Measurements from ENCODE around the gene HMX2.

HMX2 gene

DNA sequence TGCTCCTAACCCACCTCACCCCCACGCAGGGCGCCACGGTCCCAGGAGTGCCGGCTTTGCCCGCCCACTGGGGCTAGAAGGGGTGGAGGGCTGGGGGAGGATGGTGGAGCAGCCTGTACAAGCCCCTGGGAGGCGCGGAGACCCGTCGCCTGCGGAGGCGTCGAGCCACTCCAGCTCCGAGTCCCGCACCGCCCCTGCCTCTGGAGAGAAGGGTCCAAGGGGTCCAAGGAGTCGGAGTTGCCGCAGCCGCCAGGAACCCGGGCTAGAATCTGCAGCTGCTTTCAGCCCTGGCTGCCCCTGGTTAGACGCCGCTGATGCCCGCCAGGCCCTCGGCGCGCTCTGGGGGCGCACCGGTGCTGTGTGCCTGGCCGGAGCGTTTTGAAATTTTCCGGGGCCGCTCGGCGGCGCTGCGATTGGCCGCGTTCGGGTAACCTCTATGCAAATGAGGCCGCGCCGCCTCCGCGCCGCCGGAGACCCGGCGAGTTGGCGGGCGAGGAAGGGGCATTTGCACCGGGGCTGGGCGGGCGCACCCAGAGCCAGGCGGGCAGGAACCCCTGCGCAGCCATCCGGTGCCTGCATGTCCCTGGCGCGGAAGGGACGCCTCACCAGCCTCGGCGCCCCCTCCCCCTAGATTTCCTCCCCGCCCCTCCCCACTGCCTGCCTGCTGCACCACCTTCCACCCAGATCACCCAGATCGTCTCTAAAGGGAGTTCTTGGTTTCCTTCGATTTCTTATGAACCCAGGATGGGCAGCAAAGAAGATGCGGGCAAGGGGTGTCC, at the start of gene HMX2:
TSS of gene HMX2 (plus strand) at position 502 of the 779 bp plus-strand sequence. CDS start at position 745, 243 bp downstream.
- DNase-seq: no peak

DNA sequence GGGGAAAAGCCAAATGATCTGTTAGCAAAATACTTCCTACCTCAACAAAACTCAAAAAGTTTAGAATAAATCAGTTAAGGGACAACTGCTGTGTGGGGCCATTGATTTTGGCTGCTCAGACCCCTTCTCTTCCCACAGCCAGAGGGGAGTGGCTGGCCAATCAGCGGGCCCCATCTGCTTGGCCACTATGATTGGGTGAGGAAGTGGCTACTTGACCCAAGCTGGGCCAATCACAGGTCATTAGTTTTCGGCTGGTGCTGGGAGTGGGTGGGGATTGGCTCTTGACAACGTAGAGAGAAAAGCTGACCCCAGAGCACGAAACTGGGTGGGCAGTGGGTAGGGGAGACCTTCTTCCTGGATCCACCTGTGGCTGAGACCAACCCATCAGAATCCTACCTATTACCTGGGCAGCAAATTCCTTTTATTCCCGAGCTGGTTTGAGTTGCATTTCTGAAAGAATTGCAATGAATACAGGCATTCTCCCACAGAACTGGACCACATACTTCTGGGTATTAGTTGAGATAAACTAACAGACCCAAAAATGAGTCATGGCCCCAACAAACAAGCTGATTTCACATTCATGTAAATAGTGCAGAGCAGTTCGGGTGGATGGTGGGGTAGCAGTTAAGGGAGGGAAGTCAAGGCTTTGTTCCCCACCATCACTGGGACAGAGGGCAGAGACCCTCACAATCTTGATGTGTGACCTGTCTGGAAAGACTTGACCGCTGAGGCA, 47.7 kb upstream of the HMX2 start:
- DNase-seq: no peak

DNA sequence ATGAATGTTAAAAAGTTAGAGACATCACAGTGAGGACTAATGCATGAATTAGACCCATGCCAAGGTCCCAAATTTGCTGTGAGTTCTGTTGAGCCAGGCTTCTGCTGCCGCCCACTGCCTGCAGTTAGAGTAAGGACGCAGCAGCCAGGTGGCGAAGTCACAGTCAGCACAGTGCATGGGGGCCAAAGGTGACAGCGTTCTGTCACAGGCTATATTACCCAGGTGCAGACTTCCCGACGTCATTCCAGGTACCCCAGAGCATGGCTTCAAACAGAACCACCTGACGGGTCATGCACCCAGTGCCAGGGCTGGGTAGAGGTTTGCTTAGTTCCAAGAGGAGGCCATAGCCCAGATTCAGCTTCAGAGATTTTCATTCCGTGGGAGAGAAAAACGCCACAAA, 46.1 kb upstream of the HMX2 start:
- DNase-seq: no peak

GRCh38 chr10:123102673-123103072, 45.3 kb upstream of the HMX2 start:
- no peak for DNase-seq

DNA sequence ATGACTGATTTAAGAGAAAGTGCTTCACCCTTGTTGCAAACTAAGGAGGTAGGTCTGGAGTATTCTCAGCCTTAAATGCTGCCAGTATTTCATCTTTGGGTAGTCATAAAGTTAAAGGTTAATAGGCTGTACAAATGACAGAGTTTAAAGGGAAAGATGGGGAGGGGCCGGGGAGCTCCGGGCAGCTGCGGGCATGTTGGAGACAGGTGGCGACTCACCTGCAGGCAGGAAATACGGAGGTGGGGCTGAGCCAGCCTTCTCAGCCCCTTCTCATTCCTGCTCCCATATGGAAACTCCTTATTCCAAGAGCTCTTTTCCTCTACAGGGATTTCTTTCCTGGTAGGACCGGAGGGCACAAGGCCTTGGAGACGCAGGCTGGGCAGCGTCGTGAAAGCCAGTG, 44.0 kb upstream of the HMX2 start:
- DNase-seq: no peak

DNA sequence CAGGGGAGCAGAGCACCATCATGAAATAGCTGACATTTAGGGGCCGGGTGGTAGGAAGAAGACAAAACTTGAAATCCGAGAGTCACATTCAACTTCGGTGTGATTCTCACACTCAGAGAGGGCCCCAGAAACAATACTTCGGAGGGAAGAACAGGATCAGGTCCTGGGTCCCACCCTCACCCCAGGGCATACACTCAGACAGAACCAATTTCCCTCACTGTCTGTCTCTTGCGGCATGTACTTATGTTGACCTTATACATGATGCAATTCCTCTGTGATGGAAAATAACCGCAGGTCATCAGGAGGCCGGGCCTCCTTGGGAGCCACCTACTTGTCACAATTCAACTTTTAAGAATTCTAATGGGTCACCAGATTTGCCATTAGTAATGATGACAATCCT, 38.5 kb upstream of the HMX2 start:
- DNase-seq: no peak

DNA sequence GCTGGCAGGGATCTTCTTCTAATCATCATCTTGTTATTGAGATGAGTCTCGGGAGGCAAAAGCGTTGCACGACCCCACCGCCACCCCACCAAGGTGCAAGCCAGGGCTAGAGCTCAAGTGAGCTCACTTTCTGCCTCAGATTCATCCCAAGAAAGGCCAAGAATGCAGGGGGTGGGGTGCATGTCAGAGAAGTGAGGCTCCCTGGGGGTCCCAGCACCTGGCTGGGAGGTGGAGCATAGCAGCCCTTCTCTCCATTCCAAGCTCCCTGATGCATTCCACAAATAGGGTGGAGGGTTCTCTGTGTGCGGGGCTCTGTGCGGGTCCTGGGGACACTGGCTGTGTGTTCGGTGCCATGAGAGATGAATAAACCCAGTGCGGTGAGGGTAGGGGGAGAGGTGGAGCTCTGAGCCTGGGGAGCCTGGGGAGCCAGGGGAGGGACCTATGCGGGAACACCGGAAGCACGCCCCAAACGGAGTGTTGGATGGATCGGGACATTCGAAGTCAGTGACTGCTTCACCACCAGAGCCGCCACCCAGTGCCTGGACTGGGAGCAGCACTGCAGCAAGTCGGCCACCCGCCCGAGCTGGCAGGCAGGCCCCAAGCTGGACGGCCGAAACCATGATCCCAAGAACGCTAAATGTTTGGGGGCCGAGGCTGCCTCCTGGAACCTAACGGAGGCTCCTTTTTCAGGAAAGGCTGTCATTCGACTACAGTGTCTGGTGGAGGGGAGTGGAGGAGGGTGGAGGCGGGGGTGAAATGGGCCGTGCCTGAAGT, 30.1 kb upstream of the HMX2 start:
- DNase-seq: no peak

DNA sequence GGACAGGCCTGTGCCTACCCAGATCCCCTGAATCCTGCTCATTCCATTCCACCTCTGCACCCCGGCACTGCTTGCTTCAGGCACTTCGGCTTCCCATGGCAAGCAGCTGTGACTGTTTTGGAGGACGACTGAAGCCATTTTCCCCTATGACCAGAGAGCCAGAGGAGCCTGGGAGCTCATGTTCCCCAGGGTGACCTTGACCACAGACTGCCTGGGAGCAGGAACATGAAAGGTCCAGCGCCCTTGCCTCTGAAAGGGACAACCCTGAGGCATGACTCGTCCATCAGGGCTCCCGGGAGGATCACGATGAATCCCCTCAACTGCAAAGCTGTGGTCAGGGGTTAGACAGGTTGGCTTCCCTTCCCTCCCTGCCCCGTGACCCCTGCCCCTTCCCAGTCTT, 28.9 kb upstream of the HMX2 start:
- DNase-seq: no peak

GRCh38 chr10:123126246-123126645, 21.7 kb upstream of the HMX2 start:
- DNase-seq: no peak

DNA sequence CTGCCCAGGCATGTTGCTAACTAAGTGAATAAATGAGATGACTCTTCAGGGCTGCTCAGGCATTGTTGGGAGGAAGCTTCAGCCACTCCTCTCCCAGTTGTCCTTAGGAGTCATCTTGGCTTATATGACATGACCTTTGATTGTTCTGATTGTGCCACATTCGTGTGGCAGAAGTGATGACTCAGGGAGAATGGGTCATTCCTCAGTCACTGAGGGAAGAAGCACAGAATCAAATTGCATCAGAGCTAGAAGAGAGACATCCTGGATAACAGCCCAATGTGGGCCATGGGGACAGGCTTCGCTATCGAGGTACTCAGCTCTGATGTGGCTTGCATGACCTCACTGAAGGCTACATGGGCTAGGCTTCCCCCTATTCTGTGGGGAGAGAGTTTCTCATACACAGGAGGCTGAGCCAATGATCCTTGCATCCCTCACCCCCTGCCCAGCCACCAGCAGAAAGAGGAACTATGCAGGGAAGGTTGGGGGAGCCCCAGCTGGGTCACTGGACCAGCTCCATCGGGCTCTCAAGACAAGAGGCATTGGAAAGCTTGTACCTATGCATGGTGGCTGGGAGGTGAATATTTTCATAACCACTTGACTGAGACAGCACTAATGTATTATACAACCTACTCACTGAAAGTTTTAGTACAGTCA, 18.2 kb upstream of the HMX2 start:
- DNase-seq: no peak

DNA sequence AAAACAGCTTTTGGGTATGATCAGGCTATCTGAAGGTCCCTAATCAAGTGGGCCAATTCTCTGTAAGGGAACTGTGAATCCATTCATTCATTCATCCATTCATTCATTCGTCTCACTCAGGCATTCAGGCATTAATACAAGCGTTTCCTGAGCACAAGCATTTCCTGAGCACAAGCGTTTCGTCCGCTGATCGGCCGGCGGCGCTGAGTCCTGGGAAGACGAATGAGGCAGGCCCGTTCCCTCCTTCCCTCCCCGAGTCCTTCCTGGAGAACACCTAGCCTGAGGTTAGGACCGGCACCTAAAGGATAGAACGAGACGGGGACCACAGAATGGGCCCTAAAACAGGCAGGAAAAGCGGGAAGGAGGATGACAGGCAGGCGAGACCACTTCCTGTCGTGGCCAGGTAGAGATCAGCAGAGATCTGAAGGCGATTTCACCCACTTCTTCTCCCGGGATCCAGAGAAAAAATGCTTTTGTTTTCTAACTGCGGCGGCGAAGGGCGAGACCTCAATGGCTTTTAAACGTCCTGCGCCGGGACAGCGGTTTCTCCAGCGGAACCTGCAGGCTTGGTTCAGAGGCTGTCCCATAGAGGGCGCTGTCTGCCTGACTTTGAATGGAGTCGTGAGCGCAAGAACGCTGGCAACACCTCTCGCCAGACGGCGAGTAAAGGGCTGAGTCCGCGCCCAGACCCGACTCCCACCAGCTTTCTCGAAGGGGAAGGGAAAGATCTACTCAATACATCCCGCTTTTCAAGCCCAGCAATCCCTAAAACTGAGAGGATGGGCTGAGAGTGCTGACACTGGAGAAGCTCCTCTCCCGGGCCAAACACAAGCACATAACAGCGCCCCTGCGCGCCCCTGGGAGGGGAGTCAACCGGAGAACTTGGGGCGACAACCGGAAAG, 15.1 kb upstream of the HMX2 start:
- DNase-seq: peak; percentile 83

DNA sequence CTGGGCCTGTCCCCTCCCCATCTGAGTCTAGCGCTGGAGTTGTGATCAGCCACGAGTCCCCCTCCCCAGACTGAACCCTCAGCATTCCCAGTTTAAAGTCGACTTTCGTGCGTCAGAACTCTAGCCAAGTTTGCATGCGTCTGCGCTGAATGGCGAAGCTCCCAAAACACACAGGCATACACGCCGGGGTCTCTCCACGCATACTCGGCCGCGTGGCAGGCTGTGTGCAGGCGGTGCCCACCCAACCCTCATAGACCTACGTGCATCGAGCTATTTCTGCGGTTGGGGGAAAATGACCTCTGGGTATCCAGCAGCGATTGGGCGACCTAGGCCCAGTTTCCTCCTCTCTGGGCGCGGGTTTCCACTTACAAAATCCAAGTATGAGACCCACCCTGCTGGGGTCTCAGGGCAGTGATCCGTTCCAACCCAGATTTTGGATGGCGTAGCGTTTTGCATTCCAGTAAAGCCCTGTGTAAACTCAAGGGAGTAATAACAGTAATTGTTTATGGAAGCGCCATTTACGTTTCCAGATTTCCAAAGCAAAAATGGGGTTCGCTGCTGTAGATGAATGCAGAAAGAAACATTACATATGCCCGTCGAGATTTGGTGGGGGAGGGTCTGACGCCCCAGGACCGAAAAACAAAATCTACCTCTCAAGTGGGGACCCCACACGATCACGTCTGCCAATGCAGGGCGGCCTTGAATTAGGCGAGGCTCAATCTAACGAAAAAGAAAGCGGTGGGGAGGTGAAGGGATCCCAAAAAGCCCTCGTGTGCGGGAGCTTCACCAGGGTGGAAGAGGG, 14.2 kb upstream of the HMX2 start:
- DNase-seq: no peak

DNA sequence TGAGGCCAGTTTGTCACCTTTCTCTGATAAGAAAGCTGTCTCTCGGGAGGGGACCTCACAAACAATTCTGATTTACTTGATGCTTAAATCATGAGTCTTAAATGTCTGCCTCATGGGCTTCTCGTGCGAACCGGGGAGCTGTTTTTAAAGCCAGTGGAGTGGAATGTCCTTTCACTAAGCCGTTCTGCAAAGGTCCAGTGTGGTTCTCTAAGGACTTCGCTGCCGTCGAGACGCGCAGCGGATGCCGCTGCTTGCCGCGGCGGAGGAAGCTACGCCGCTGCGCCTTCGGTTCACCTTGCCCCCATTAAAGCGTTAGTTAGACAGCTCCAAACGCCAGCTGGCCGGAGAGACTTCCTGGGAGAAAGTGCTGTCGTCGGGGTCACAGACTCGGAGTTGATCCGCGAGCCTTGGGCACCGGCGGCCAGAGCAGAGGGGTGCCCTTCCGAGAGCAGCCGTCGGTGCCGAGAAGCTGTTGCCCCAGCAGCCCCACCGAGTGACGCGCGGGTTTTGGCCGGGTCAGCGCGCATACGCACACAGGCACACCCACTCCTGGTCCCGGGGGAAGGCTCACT, 13.5 kb upstream of the HMX2 start:
- no peak for DNase-seq

DNA sequence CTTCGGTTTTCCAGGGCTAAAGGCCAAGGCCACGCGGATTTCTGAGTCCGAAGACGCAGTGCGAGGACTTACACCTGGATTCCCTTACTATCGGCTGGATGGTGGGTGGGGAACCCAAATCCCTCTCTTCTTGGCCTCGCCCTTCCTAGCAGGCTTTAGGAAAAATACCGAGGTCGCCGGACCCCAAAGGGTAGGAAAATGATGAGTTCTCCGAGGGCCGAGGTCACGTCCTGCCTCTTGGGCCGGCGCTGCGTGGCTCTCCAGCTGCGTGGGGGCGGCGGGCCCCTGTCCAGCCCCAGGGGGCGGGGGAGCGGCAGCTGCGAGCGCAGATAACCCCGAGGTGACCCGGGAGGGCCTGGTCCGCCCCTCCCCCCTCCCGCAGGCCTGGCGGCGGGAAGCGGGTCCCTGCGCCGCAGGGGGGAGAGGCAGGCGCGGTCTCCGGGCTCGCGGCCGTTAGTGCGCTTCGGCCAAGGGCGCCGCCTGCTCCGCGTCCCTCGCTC, 13.0 kb upstream of the HMX2 start:
- no peak for DNase-seq

DNA sequence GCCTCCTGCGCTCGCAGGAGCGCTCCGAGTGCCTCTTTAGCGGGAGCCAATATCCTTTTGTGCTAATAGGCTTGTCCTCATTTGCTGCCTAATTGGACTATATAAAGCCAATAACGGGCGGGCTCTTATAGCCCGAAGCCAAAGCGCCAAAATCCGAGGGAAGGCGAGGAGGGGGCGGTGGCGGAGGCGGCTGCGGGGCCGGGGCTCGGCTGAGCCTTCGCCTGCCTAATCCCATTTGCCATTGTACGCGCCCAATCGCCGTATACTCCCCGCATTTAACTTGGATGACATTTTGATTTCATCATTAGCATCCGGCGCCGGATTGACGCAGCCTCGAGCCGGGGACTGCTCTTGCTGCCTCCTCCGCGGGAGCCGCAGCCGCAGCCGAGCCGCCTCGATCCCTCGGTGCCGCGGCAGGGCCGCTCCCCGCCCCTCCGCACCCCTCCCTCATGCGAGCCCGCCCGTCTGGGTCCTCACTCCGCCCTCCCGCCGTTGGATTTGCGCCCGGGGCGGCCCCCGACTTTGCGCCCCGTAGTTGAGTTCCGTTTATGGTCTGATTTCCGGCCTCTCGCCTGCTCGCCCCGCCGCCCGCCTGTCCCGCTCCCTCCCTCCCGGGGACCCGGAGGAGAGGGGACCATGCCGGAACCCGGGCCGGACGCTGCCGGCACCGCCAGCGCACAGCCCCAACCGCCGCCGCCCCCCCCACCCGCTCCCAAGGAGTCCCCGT, 12.4 kb upstream of the HMX2 start, which contains the start of gene HMX3:
TSS of gene HMX3 (plus strand) at position 556 of the 727 bp plus-strand sequence. CDS start at position 637, 81 bp downstream.
- DNase-seq: no peak

- no peak for DNase-seq
These were observed 11.6 kb upstream of the HMX2 start for GRCh38 chr10:123136221-123136805.

DNA sequence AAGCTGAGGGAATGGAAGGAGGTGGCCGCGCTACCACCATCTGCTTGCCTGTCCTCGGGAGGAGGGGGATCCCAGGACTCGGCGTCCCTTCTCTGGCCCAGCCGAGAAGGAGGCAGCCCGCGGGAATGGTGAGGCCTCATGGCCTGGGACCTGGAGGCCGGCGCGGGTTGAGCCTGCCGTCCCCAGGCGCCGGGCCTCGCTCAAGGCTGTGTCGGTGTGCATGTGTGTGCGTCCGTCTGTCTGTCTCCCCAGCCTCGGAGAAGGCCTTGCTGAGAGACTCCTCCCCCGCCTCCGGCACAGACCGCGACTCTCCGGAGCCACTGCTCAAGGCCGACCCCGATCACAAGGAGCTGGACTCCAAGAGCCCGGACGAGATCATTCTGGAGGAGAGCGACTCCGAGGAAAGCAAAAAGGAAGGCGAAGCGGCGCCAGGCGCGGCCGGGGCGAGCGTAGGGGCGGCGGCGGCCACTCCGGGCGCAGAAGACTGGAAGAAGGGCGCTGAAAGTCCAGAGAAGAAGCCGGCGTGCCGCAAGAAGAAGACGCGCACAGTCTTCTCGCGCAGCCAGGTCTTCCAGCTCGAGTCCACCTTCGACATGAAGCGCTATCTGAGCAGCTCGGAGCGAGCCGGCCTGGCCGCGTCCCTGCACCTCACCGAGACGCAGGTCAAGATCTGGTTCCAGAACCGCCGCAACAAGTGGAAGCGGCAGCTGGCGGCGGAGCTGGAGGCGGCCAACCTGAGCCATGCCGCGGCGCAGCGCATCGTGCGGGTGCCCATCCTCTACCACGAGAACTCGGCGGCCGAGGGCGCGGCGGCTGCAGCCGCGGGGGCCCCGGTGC, 10.9 kb upstream of the HMX2 start:
- no peak for DNase-seq

DNA sequence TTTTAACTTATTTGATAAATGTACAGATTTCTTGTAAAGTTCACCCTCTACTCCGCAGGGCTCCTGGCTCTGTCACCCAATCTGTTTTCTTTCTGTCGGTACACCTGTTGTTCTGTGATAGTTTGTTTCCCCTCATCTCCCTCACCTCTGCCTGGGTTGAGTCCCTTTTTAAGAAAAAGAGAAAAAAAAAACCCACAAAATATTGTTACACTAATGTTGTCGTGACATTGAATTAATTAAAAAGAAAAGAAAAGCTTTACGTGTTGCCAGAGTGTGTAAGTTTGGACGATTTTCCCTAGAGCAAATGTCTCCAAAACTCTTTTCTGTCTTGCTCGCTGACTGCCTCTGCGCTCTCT, 8.8 kb upstream of the HMX2 start:
- no peak for DNase-seq
